ENCODE measurements around the gene CCDC71.

The CCDC71 gene

GRCh38 chr3:49124991-49125670 is 41.0 kb downstream of the CCDC71 start:
- DNase-seq = no peak

GRCh38 chr3:49124203-49124602 is 41.9 kb downstream of the CCDC71 start:
- DNase-seq = no peak

GRCh38 chr3:49123687-49124086 is 42.4 kb downstream of the CCDC71 start:
- no peak for DNase-seq

- DNase-seq = no peak
Measured at GRCh38 chr3:49122886-49123545, 43.1 kb downstream of the CCDC71 start.

- no peak for DNase-seq
Measured at GRCh38 chr3:49122451-49122850, 43.7 kb downstream of the CCDC71 start.

GRCh38 chr3:49122022-49122421 is 44.1 kb downstream of the CCDC71 start:
- no peak for DNase-seq

GRCh38 chr3:49121132-49121736 is 44.9 kb downstream of the CCDC71 start:
- DNase-seq = no peak

GRCh38 chr3:49120438-49121131 is 45.5 kb downstream of the CCDC71 start, which contains the start of gene USP19:
Gene USP19, minus strand, starts transcription at chr3:49120823. Its CDS starts 1,678 bp downstream, at chr3:49119145.
- DNase-seq = peak; percentile 86 to 96 (median 90)

GRCh38 chr3:49120096-49120437 is 46.1 kb downstream of the CCDC71 start:
- DNase-seq = no peak

- DNase-seq = no peak
Measured at GRCh38 chr3:49119439-49119838, 46.7 kb downstream of the CCDC71 start.

GRCh38 chr3:49119036-49119435 is 47.1 kb downstream of the CCDC71 start:
- DNase-seq = no peak
